Stomach (tissue), 4 donors: ENCODE measurements around the gene ARPC1A.

Experiments
- EP300 ChIP-seq: sonication (generic); formaldehyde crosslinking; IDR thresholded peaks from one replicate; pipeline ENCODE4 v1.6.1; 2017; ENCODE audit warnings: antibody characterized with exemption
- POLR2A ChIP-seq, 4 donors: fragments of 450-650 bp; IDR thresholded peaks; one replicate each; pipeline ENCODE4 v1.6.1; 2016; ENCODE audit warnings: antibody characterized with exemption in 4 of 4, control low read depth in 2 of 4, mild to moderate bottlenecking in 1 of 4, moderate library complexity in 1 of 4
- POLR2AphosphoS5 ChIP-seq, 3 donors: sonication (generic); formaldehyde crosslinking; IDR thresholded peaks; one replicate each; pipeline ENCODE4 v1.6.1; 2016; ENCODE audit warnings: antibody characterized with exemption in 3 of 3
- TF ChIP-seq, protein P1 (sequence below), 7 experiments: fragments of 450-650 bp in 4 of 7; fragments of 200-600 bp in 3 of 7; sonication (generic) in 3 of 7; IDR thresholded peaks; one replicate each; pipeline ENCODE4 v1.5.1; 2016 to 2019; ENCODE audit warnings: antibody characterized with exemption in 7 of 7, control low read depth in 2 of 7, mild to moderate bottlenecking in 1 of 7

DNA sequence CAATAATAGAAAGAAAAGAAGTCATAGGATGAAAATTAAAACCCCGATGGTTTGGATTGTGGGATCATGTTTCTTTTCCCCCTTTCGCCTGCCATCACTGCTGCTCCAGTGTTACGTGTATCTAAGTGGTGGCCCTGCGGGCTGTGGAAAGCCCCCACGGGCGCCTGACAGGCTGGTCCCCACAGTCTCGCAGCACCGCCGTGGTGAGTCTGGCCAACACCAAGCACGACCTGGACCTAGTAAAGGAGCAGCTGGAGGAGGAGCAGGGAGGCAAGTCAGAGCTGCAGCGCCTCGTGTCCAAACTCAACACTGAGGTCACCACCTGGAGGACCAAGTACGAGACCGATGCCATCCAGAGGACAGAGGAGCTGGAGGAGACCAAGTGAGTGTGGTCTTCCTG lies 33.6 kb upstream of the ARPC1A start:
- TF ChIP-seq, protein P1, sequence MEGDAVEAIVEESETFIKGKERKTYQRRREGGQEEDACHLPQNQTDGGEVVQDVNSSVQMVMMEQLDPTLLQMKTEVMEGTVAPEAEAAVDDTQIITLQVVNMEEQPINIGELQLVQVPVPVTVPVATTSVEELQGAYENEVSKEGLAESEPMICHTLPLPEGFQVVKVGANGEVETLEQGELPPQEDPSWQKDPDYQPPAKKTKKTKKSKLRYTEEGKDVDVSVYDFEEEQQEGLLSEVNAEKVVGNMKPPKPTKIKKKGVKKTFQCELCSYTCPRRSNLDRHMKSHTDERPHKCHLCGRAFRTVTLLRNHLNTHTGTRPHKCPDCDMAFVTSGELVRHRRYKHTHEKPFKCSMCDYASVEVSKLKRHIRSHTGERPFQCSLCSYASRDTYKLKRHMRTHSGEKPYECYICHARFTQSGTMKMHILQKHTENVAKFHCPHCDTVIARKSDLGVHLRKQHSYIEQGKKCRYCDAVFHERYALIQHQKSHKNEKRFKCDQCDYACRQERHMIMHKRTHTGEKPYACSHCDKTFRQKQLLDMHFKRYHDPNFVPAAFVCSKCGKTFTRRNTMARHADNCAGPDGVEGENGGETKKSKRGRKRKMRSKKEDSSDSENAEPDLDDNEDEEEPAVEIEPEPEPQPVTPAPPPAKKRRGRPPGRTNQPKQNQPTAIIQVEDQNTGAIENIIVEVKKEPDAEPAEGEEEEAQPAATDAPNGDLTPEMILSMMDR (IDR thresholded peaks at IDR 0.05) = no peak
- TF ChIP-seq POLR2A (IDR thresholded peaks at IDR 0.05) (no peak), EP300 (no peak), POLR2AphosphoS5 (IDR thresholded peaks at IDR 0.05) (no peak)
